HG02852 (cell line): Measurements from ENCODE around the gene SEPSECS.
A peak's percentile ranks its signal among the peaks of the same experiment; 100 is the strongest.

ENCODE experiments used
- ATAC-seq: cut with Tn5 transposase; IDR thresholded peaks from one replicate; pipeline ENCODE4 v1.9.1; 2021; ENCODE audit warnings: mild to moderate bottlenecking, moderate library complexity; ENCODE audit not compliant: unreplicated experiment

Gene SEPSECS

GRCh38 chr4:25159837-25160713 lies at the start of gene SEPSECS:
SEPSECS (minus strand) TSS chr4:25160449; CDS start chr4:25160369, 80 bp downstream.
- peak; percentile 85 for ATAC-seq

GRCh38 chr4:25209702-25210101 lies 49.5 kb upstream of the SEPSECS start:
- no peak for ATAC-seq

DNA sequence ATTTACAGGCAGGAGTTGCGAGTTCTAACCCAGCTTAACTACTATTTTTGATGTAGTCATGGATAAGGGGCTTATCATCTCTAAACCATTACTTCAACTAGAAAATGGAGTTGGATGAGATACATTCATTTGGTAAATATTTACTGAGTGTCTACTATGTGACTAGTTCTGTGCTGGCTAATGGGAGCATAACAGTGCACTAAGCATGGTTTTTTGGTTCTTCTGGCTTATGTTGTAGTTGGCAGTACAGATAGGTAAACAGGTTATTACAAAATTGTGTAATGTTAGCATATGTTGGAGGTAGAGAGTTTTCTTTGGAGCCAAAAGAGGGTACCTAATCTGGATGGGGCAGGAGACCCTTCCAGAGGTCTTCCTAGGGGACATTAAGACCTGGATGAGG lies 47.7 kb upstream of the SEPSECS start:
- ATAC-seq, result no peak

DNA sequence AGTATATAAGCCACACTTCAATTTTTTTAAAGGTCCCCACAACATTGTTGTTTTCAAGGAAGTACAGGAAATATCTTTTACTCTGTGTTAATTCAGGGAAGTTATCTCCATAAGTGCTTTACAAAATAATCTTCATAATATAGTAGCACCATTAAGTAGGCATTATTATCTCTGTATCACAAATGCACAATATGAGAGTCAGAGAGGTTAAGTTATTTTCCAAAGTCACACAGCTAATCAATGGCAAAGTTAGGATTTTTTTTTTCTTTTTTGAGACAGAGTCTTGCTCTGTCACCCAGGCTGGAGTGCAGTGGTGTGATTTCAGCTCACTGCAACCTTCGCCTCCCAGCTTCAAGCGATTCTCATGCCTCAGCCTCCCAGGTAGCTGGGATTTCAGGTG lies 38.5 kb upstream of the SEPSECS start:
- ATAC-seq, result no peak

DNA sequence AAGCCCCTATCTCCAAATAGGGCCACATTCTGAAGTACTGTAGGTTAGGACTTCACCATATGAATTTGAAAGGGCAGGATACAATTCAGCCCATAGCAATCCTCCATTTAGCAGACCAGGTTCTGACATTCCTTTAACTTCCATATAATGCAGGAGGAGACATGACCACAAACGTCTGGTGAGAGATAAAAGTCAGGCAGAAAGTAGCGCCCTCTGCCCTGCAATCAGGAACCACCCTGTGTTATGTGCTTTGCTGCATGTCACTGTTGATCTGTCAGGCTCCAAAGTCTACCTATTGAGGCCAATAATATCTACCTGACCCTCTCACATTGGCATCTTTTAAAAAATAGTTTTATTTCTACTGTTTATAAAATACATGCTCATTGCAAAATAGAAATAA lies 30.2 kb upstream of the SEPSECS start:
- no peak for ATAC-seq

DNA sequence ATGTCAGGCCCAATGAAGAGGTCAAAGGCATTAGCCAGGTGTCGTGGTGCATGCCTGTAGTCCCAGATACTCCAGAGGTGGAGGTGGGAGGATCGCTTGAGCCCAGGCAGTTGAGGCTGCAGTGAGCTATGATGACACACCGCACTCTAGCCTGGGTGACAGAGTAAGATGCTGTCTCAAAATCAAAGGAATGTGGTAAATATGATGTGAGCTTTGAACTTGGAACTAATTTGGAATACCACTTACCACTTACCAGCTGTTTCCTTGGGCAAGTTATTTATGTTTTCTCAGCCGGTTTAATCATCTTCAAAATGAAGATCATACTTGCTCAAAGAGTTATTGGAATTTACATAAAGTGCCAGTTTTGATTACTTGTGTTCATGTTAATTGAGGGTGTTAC lies 23.8 kb upstream of the SEPSECS start:
- no peak for ATAC-seq

- no peak for ATAC-seq
Observed at GRCh38 chr4:25182937-25183336, 22.7 kb upstream of the SEPSECS start.

- peak; percentile 91 for ATAC-seq
Observed at GRCh38 chr4:25180524-25181131, 20.4 kb upstream of the SEPSECS start.

DNA sequence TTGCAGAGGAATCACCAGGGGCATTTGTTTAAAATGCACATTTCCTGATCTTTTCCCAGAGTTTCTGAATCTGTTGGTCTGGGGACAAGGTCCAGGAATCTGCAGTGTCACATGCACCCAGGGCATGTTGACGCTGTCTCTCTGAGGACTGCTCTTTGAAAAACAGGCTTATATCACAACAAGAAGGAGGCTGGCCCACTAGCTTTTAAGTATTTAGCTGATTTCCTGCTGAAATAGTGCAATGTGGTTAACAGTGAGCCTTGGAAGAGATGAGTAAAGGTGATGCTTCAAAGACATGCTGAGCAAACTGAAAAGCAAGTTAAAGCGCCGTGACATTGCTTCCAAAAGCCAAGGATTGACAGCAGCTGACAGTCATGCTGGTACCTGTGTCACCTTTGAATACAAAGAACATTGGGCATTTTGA lies 18.6 kb upstream of the SEPSECS start:
- no peak for ATAC-seq

DNA sequence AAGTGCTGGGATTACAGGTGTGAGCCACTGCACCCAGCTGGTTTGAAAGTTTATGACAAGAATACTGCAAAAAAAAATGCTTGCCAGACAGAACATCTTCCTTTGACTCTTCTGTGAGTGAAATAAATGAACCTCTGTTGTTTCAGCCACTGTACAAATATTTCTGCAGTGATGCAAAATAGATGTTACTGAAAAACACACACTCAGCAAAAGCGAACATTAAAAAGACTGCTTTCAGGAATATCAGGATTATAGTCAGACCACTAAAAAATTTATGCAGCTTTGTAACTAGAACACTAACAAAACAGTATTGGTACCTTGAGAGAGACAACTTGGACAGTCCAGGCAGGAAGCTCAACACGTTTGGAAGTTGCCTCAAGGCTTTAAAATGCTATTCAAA lies 16.9 kb upstream of the SEPSECS start:
- ATAC-seq, result no peak

DNA sequence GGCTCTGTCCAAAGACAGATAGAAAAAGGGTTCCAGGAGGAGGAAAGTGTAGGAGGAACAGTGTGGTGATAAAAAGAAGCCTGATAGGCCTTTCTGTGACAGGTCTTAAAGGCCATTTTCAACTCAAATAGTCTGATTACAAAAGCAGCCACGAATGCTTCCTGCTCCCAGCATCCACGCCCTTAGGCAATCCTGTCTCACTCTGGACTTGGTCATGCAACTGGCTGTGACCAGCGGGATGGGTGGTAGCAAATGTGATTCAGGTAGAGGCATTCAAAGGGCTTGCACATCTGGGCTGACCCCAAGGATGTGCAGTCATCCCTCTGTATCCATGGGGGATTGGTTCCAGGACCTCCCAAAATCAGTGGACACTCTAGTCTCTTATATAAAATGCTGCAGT lies 14.4 kb upstream of the SEPSECS start:
- no peak for ATAC-seq

DNA sequence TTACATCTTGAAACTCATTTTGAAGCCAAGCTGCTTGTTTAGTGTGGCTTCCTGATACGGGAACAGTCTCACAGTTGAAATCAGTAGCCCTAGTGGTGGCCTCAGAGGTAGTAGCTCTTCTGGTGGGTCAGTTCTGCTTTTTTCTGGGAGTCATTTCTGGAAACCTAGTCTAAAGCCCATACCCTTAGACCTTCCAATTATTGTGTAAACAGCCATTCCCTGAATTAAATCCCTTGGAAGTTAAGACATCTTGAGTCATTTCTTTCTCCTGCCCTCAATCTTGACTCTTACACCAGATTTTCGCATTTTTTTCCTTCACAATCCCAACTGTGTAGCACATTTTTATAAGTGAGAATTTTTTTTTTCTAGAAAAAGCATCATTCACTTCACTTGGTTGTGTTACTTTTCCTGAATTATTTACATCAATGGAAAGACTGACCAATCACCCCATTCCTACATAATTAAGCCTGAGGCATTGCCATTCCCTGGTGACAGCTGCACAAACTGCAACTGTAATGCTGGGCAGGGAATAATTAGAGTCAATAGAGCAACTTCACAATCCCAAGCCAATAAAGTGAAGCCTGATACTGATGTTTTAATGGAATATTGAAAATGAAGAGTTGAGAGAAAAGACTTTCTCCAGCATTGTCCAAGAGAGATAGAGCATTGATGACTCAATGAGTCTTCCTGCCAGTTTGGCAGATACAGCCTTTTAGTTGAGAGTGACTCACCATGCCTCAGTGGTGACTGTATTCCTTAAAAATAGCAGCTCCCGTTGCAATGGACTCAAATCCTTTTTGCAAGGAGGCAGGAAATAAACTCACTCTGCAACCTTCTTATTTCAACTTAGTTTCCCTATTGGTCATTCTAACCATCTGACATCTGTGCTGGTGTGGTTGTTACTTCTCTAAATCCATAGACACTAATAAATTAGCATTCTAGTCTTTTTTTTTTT lies 13.0 kb upstream of the SEPSECS start:
- ATAC-seq, result peak; percentile 75

DNA sequence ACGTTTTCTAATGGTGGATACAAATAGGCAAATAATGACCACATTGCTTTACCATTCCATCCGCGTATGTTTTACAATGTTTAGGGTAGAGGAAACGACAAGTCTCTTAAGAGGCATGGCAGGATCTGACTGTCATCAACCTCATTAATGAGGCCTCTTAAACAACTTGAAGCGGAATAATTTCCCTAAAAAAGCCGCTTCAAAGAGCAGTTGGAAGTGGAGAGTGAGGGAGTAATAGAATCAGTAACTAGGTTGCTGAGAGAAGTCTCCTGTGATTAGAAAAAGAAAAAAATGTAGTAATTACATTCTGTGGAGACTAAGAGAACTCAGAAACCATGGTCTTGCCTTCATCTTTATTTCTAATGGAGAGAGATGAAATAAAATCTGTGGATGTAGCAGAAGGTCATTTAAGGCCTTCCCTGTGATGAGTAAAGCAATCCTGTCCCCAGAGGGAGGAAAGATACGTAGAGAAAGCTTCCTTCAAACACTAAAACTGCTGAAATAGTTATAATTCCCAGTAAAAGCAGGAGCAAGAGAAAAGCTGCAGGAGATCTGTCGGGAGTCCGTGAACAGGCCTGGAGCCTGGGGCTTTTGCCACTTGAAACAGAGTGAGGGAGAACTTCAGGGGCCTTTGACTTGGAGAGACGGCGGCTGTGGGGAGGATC lies 11.1 kb upstream of the SEPSECS start:
- ATAC-seq, result no peak

GRCh38 chr4:25169446-25169845 lies 9.2 kb upstream of the SEPSECS start:
- ATAC-seq, result no peak

DNA sequence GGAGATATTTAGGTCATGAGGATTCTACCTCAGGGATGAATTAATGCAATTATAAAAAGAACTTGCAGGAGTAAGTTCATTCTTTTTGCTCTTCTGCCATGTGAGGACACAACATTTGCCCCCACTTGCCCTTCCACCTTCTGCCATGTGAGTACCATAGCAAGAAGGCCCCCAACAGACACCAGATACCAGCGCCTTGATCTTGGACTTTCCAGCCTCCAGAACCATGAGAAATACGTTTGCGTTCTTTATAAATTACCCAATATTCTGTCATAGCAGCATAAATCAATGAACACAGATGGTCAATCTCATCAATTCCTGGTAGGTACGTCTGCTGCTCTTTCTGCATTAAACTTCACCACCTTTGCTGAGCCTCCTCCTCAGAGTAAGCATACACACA lies 5.7 kb upstream of the SEPSECS start:
- ATAC-seq, result no peak

DNA sequence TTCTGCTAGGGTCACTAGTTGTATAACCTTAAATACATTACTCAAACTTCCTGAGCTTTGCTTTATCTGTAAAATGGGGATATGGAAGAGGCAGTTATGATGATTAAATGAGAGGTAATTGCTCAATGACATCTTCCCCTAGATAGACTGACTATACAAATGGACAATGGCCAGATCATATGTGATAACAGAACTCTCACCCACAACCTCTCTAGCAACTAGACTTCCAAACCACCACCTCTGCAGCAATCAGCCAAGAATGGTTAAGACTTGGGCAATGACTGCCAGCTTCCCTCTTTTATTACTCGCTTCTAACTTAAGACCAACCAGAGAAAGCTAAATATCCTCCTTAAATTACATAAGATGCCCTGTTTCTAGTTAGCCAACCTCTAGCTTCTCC lies 2.9 kb upstream of the SEPSECS start:
- ATAC-seq, result no peak

DNA sequence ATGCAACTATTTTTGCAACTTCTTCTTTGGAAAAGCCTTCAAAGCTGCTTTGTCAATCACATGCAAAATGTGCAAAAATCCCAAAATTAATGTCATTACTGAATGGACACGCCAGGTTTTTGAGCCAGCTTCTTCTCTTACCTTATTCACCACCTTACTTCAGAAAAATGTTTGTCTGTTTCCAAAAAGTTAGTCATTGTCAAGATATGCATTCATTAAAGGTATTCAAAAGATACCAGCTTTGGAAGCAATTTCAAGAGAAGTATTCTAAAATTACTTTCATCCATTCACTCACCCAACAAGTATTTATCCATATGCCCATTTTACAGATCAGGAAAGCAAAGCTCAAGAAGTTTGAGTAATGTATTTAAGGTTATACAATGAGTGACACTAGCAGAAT lies 2.3 kb upstream of the SEPSECS start:
- no peak for ATAC-seq

DNA sequence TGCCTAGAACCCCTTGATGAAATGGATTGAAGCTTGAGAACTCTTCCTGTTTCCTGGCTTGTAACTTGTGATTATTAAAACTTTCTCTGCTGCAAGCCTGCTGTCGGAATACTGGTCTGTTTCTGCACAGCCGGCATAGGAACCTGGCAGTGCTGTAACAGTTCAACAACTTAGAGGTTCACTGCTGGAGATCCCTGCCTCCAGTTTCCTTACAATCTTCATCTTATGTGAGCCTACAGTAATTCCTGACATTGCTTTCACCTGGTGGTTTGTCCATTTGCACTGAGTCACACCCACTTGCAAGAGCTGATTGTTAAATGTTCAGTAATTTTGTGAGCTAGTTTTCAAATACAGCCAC lies 1.3 kb upstream of the SEPSECS start:
- ATAC-seq, result no peak

DNA sequence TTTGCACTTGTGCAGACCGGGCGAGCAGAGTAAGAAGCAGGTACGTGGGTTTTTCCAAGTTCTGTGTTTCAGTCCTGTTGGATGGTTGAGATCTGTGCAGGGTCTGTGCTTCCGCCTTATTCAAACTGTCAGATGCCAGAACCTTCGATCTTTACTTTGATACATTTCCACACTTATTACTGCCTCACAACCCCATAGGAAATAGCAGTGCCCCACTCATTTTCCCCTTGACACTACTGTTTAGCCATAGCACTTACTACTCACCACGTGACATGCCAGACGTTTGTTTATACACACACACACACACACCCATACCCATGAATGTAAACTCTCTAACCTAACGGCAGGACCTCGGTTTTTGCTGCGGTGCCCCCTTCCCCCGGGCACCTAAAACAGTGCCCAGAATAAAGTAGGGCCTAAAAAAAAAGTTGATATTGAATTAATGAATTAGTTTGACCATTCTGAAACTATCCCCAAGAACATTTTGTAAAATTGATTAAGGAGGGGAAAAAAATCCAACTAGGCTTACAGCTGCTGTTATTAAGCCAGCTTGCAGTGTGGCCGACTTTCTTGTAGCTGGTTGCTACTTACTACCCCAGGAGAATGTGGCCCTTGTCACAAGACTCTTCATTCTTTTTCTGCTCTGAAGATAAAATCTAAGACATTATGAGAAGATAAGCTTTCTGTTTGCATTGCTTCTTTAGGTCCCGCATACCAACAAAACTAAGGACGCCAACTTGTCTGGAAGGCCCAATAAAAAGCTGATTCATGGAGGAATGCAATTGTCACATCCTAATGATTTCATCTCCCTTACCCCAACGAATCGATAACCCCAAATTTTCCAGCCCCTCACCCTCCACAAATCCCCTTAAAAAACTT lies 704 bp upstream of the SEPSECS start:
- no peak for ATAC-seq

- ATAC-seq, result no peak
Observed at GRCh38 chr4:25158817-25159216, 1.4 kb downstream of the SEPSECS start.
